EH (cell line): ENCODE results near the gene LUZP4.
"Not testable (repeated sequence)": the region's sequence is repeated elsewhere in the genome, so short reads cannot be mapped to it uniquely, and the experiment has no call there.

Source experiments
- DNase-seq: peaks from one replicate; pipeline ENCODE4 v3.0.0-alpha.2; 2015; ENCODE audit warnings: low read depth

Gene LUZP4, protein sequence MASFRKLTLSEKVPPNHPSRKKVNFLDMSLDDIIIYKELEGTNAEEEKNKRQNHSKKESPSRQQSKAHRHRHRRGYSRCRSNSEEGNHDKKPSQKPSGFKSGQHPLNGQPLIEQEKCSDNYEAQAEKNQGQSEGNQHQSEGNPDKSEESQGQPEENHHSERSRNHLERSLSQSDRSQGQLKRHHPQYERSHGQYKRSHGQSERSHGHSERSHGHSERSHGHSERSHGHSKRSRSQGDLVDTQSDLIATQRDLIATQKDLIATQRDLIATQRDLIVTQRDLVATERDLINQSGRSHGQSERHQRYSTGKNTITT

DNA sequence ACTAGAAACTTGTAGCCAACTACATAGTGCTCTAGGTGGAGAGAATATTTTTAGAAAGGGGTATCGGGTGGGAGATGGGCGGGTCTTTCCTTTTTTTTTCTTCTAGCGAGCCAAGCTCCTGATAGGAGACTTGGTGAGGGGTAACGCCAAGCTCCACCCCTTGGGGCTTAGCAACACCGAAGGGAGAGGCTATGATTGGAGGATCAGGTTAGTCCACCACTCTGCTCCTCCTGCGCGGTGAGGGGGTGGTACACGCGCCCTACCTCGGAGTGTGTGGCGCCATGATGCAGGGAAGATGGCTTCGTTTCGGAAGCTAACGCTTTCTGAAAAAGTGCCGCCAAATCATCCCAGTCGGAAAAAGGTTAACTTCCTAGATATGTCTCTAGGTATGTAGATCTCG lies at the start of gene LUZP4:
LUZP4 (plus strand) TSS at position 251 of the 400 bp plus-strand sequence; CDS start at position 296, 45 bp downstream.
- no peak for DNase-seq

DNA sequence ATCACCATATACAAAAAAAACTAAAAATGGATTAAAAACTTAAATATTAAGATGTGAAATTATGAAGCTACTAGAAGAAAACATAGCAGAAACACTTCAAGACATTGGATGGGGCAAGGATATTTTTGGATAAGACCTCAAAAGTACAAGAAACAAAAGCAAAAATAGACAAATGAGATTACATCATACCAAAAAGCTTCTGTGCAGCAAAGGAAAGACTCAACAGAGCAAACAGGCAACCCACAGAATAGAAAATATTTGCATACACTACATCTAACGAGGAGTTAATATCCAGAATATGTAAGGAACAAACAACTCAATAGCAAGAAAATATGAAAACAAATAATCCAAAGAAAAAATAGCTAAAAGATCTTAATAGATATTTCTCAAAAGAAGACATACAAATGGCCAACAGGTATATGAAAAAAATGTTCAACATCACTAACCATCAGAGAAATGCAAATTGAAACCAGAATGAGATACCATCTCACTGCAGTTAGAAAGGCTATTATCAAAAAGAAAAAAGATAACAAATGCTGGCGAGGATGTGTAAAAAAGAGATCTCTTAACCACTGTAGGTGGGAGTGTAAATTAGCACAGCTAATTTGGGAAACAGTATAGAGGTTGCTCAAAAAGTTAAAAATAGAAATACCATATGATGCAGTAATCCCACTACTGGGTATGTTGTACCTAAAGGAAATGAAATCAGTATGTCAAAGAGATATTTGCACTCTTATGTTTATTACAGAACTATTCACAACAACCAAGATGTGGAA lies 37.9 kb upstream of the LUZP4 start:
- DNase-seq: no peak

DNA sequence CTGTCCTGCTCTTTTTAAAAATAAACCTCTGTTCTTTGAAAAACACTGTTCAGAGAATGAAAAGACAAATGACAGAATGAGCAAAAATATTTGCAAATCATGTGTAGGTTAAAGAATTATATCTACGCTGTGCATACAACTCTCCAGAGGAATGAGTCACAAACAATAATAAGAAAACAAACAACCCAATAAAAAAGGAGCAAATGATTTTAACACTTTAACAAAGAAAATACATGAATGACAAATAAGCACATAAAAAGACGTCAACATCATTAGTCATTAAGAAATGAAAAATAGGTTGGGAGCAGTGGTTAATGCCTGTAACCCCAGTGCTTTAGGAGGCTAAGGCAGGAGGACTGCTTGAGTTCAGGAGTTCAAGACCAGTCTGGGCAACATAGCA lies 34.5 kb upstream of the LUZP4 start:
- DNase-seq: no peak

DNA sequence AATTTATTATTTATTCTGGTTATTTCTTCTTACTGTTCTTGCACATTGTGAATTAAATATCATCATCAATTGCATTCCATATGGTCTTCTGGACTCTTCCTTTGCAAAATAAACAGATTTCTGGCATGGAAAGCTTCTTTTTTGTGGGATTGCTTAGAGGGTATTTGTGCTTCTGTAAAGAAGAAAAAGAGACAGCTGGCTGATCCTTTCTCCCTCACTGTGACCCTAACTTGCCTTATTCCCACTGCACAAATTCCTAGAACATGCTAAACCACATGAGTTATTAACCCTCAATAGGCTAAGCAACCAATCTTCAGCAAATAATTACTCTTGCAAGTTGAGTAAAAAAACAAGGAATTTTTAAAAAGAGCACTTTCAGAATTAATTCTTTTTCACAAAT lies 31.8 kb upstream of the LUZP4 start:
- no peak for DNase-seq

DNA sequence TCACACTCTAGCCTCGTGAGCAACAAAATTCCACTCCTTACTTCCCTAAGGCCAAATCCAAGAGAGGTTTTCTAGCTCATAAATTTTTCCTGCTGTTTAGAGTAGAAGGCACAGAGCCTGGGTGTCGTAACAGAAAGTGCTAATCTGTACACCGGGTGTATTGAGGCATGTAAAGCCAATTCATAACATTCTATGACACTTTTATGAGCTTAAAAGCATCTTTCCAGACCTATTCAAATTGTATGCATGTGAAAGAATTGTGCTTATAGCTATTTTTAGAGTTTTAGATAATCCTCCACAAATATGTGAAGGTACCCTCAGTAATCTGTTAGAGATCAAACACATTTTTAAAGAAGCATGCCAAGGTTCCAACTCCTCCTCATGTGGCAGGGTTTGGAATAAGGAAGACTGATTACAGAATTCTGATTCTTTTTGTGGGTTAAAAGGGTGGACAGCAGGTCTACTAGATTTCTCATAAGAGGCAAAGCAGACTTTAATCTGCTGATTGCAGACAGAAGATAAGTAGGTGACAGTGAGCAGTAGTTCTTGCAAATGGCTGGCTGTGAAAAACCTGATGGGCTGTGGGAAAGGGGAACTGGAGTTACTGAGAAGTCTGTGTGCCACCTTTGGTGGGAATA lies 30.2 kb upstream of the LUZP4 start:
- DNase-seq: peak; percentile 42

DNA sequence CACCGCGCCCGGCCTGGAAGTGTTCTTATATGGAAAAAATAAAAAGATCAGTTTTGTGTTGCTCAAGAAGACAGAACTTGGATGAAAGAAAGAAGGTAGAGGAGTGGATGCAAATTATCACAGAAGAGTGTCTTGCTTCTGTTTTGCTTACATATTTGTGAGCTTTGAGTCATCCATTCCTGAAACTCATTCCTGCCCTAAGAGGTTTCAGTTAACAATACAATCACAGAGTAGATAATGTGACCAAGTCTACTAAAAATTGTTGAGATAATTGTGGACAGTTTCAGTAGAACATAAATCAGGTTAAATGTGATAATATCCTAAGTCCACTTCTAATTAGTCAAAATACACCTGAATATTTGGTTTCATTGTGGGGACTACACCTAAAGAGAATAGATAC lies 29.2 kb upstream of the LUZP4 start:
- peak; percentile 37 for DNase-seq

DNA sequence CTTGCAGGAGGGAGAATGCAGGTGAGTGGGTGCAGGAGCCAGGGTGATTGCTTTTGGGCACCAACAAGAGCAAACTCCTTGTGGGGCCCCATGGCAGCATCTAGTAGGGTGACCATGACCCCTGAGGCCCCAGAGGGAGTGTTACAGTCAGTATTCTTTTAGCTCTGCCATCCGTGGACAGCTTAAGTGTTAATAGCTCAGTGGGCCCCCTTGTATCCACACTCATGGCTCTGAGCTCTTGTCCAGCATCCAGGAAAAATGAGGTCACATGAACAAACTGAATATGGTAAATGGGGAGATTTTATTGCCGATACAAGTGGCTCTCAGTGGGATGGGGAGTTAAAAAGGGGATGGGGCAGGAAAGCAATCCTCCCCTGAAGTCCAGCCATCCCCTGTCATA lies 28.4 kb upstream of the LUZP4 start:
- no peak for DNase-seq

DNA sequence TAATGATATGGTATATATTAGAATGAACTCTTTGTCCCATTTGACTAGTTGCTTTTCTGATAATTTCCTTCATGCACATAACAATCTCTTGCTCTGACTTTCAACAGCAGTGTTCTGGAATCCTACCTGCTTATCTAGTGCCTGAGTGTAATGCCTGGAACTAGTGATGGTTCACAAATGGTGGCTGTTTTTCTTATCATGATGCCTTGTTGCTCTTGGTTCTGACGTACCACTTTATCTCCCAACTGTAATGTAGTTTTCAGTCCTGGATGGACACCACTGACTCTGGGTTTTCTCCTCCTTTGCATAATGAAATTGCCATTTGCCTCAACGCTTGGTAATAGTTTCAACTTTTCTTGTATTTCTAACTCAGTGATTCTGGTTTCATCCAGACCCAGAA lies 25.5 kb upstream of the LUZP4 start:
- DNase-seq: no peak

DNA sequence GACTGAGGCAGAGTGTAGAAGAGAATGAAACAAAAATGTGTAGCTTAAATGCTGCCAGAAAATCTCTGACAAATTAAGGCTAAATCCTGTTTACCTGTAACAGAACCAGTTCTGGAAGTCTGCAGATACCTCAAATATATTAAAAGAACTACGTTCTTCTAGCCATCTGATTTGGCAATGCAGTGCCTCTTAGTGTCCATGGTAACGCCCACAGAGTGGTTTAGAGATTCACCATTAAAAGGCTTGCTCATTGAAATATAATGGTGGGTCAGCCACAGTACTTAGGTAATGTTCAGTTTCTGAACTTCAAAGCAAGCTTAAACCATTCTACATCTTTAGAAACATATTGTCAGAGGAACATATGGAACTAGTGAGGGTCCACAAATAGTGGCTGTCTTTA lies 23.2 kb upstream of the LUZP4 start:
- DNase-seq: no peak

DNA sequence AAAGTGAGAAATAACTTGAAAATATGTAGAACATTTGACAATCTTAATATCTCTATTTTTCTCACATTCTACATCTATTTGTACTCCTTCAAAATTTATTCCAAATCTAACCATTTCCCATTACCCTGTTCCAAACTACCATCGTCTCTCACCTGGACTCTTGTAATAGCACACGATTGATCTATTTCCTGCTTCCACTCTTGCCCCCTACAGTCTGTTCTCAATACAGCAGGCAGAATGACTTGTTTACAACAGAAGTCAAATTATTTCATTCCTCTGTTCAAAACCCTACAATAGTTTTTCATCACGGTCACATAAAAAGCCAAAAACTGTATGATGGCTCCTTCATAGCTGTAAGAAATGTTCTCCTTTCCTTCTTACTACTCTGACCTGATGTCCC lies 21.1 kb upstream of the LUZP4 start:
- DNase-seq: peak; percentile 0

DNA sequence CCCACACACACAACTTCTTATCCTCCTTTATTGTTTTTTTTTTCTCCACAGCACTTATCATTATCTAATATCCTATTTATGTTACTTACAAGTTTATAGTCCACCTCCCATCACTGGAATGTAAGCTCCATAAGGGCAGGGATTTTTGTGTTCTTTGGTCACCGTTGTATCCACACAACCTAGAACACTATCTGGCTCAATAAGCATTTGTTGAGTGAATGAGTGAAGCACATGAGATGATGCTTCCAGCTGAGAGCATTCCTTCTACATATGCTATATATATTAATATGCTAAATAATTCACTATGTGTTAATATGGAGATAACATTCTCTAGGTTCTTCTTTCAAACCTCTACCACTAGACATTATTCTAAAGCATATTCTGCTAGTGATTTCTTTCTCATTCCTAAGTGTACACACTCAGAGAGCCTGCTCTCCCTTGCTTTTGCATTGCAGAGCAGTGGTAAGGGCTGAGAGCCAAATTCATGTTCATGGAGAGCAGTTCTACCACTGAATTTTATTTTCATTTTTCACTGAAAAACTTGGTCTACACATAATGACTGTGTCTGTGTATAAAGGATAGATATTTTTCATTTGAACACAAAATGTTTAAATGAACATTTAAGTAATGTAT lies 20.3 kb upstream of the LUZP4 start:
- no peak for DNase-seq

DNA sequence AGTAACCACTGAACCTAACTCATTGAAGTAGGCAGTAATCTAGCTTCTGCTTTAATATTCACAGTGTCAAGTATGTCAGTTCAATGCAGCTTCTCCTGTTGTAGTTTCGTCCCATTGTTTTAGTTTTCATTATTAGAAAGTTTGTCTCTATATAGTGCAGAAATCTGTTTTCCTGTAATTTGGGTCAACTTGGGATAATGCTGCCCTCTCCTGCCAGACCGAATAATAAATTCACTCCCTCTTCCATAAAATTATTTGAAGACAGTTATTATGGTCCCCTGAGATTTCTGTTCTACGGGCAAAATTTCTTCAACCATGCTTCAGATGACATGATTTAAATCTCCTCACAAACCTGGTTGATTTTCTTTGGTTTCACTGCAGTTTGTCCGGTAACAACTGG lies 4.6 kb upstream of the LUZP4 start:
- DNase-seq: peak; percentile 0

DNA sequence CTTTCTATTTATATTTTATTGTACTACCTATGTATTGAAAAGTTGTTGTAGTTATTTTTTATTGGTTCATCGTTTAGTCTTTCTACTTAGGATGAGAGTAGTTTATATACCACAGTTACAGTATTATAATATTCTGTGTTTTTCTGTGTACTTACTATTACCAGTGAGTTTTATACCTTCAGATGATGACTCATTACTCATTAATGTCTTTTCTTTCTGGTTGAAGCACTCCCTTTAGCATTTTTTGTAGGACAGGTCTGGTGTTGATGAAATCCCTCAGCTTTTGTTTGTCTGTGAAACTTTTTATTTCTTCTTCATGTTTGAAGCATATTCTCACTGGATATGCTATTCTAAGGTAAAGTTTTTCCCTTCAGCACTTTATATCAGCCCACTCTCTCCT lies 7.7 kb downstream of the LUZP4 start:
- DNase-seq: no peak

DNA sequence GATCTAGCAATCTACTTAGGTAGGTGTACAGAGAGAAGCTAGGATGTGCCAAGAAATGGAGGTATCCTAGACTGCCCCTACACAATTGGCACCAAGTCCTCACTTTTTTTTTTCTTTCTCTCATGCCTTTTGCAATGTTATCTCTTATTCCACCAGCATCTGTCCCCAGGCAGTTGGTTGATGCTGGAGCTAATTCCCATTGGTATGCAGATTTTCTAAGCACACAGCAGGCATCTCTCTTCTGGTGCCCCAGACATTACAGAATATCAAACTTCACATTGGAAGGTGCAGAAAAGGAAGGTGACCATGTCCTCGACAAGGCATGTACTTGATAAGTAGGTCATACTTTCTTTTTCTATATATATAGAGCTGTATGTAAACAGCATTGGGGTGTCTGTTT lies 21.6 kb downstream of the LUZP4 start:
- no peak for DNase-seq

DNA sequence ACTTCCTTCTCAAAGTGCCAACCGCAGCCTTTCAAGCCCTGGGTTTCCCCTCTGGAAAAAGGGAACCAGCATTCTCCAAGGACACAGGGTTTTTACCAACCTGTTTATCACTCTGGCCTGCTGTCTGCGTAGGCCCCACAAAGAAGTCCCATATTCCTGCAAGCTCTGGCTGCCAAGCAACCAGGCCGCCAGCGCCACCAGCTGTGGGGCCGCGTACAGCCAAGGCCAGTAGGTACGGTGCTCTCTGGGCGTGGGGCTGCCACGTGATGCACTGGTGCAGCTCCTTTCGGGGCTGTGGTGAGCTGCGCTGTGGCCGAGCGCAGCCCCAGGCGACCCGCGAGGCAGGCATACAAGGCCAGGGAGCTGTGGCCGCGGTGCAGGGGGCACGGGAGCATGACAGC lies 22.1 kb downstream of the LUZP4 start:
- DNase-seq: no peak

DNA sequence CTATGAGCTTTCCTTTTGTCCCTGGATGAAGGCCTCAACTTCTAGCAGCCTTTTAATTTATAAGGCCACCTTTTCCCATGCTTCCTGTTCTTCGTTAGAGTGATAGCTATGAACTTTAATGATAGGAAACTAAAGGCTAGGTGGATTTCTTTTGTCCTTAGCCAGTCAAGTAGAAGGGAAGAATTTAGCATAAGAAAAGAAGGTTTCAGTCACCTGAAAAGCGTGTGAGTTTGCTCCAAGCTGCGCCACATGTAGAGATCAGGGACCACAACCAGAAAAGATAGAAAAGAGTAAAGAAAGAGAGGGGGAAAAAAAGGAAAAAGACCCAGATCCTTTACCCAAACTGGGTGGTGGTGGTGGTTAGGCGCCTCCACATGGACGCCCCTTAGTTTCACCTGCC lies 28.6 kb downstream of the LUZP4 start:
- DNase-seq: no peak

DNA sequence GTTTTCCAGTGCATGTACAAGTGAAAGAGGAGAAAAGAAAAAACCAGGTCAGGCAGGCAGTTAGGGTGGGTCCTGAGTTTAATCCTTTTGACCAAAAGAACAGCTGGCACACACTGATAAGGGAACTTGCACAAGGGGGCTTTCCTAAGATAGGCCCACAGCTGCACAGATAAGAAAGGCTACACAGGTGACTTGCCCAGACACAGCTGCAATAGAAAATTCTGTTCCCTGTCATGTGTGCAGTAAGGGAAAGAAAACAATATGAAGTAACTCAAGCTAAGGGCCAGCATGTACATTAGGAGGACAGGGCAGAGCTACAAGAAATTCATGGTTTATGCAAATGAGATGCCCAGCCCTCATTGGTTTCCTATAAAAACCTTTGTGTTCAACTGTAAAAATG lies 32.9 kb downstream of the LUZP4 start:
- no peak for DNase-seq

DNA sequence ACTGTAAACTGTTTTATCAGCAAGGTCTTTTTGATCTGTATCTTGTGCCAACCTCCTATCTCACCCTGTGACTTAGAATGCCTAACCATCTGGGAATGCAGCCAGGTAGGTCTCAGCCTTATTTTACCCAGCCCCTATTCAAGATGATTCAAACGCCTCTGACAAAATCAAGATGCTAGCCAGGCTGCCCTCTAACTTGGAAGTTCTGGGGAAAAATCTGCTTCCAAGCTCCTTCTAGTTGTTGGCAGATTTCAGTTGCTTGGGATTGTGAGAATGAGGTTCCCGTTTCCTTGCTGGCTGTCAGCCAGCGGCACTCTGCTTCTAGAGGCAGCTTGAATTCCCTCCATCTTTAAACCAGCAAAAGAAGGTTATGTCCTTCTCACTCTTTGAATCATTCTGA lies 34.7 kb downstream of the LUZP4 start:
- DNase-seq: peak; percentile 37

DNA sequence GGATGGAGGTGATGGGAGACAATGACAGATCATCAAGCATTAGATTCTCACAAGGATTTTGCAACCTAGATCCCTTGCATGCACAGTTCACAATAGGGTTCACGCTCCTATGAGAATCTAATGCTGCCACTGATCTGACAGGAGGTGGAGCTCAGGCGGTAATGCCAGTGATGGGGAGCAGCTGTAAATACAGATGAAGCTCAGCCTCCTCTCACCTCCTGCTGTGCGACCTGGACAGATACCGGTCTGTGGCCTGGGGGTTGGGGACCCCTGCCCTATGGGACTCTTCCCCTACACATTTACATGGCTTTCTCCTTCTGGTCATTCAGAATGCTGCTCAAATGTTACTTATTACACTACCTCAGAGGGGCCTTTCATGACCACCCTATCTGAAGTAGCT lies 39.8 kb downstream of the LUZP4 start:
- not testable (repeated sequence) for DNase-seq

DNA sequence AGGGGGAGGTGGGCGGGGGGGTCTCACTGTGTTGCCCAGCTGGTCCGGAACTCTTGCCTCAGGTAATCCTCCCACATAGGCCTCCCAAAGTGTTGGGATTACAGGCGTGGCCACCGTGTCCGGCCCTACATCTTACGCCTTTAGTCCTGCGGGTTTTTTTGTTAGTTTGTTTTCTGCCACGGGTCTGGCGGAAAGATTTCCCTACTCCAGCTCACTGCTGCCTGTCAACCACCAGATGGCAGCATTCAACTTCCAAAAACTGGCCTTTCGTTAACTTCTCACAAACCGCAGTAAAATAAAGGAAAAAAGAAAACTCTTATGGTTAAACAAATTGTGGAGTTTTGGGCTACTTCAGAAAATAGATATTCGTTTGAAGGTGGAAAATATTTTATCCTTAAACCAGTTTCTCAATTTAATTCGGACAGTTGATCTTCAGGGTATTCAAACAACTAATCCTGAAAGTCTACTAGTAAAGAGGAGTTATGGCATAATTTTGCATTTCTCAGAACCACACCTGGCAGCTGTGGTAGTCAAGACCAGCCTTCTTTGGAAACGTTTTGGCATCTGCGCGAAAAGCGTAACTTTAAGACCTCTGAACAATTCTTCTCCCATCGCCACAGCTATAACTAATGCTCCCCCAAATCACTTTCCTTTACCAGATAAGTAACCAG lies 41.1 kb downstream of the LUZP4 start:
- peak; percentile 72 for DNase-seq

DNA sequence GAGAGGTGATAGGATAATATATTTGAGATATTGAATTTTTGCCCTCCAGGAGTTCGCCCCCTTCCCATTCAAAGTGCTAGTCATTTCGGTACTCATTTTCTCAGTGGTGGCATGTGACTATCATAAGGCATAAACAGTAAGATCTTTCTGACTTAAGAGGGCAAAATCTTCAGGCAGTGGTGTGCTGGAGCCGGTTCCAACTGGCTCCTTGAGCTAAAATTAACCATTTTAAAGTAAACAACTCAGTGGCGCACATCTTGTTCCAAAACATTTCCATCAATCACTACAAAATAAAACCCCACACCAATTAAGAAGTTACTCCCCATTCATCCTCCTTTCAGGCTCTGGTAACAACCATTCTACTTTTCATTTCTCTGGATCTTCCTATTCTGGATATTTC lies 43.3 kb downstream of the LUZP4 start:
- no peak for DNase-seq

DNA sequence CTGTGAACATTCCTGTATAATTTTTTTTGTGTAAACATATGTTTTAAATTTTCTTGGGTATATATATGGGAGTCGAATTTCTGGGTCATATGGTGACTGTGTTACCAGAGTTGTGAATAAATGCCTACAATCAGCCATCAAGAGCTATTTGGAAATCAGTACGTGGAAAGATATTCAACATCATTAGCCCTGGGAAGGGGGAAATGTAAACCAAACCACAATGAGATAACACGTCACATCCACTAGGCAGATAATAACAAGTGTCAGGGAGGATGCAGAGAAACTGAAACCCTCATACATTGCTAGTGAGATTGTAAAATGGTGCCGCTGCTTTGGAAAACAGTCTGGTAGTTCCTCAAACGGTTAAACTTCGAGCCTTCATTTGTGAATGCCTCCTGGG lies 43.9 kb downstream of the LUZP4 start:
- peak; percentile 21 for DNase-seq
